Measurements from ENCODE around the gene C6orf15. TPM values are rescaled to one million over a fixed set of nuclear protein-coding genes. Genes with fewer than 3 reads are reported as not detected.

C6orf15 gene
- total RNA-seq, 1 donor from 2014 or later, result 4.7 TPM

- no peak for DNase-seq
Measured at GRCh38 chr6:31130751-31131150, 18.4 kb upstream of the C6orf15 start.

GRCh38 chr6:31129130-31129529, 16.8 kb upstream of the C6orf15 start:
- no peak for DNase-seq

- DNase-seq, result no peak
Measured at GRCh38 chr6:31128093-31128676, 15.8 kb upstream of the C6orf15 start.

GRCh38 chr6:31126396-31127175, 14.2 kb upstream of the C6orf15 start:
- DNase-seq, result no peak

- no peak for DNase-seq
Measured at GRCh38 chr6:31125586-31126363, 13.4 kb upstream of the C6orf15 start.

- no peak for DNase-seq
Measured at GRCh38 chr6:31125162-31125561, 12.8 kb upstream of the C6orf15 start.

GRCh38 chr6:31122791-31123706, 10.7 kb upstream of the C6orf15 start:
- peak; percentile 7 for DNase-seq

GRCh38 chr6:31121131-31121790, 8.9 kb upstream of the C6orf15 start:
- DNase-seq, result no peak

- DNase-seq, result no peak
Measured at GRCh38 chr6:31120151-31120915, 8.0 kb upstream of the C6orf15 start, which contains the start of gene CDSN. Gene CDSN (minus strand): TSS chr6:31120446. CDS start chr6:31120419, 27 bp downstream.

GRCh38 chr6:31118178-31118577, 5.8 kb upstream of the C6orf15 start:
- no peak for DNase-seq

GRCh38 chr6:31116661-31117385, 4.4 kb upstream of the C6orf15 start:
- DNase-seq, result peak; percentile 7

GRCh38 chr6:31115941-31116560, 3.7 kb upstream of the C6orf15 start:
- no peak for DNase-seq

- no peak for DNase-seq
Measured at GRCh38 chr6:31114970-31115849, 2.8 kb upstream of the C6orf15 start.

- DNase-seq, result peak; percentile 39
Measured at GRCh38 chr6:31114541-31114878, 2.1 kb upstream of the C6orf15 start, which contains the start of gene PSORS1C1. Gene PSORS1C1 (plus strand): TSS chr6:31114800. CDS start chr6:31129633, 14,833 bp downstream.

GRCh38 chr6:31113861-31114540, 1.6 kb upstream of the C6orf15 start:
- DNase-seq, result peak; percentile 50

GRCh38 chr6:31111712-31112111, 663 bp downstream of the C6orf15 start:
- DNase-seq, result no peak

GRCh38 chr6:31110825-31111582, 1.4 kb downstream of the C6orf15 start:
- no peak for DNase-seq

Data from skin of body (tissue), 2 donors.